DOHH2 (cell line): ENCODE results near the gene PLK2.

Experiments used
- H3F3A ChIP-seq: fragments of 200-600 bp; sonication (generic), shearing (Covaris generic); 2 replicates; pipeline ENCODE4 v1.6.0; 2016; ENCODE audit warnings: antibody characterized with exemption, mild to moderate bottlenecking; ENCODE audit not compliant: control insufficient read depth, insufficient read depth
- H3K27ac ChIP-seq: fragments of 200-600 bp; sonication (generic); 2 replicates; pipeline ENCODE4 v1.5.1; 2014; ENCODE audit warnings: low read depth, mild to moderate bottlenecking, low read length, moderate library complexity
- H3K27me3 ChIP-seq: fragments of 200-600 bp; sonication (generic); 2 replicates; pipeline ENCODE4 v1.6.1; 2014; ENCODE audit warnings: mild to moderate bottlenecking, low read length, mixed read lengths; ENCODE audit not compliant: control insufficient read depth
- H3K36me3 ChIP-seq: fragments of 200-600 bp; sonication (generic); 2 replicates; pipeline ENCODE4 v1.6.1; 2014; ENCODE audit warnings: mild to moderate bottlenecking, low read length, moderate library complexity, mixed read lengths; ENCODE audit not compliant: control insufficient read depth
- H3K4me1 ChIP-seq: fragments of 200-600 bp; sonication (generic); 2 replicates; pipeline ENCODE4 v1.6.1; 2014; ENCODE audit warnings: mild to moderate bottlenecking, low read length, mixed read lengths; ENCODE audit not compliant: control insufficient read depth
- H3K4me2 ChIP-seq: fragments of 200-600 bp; sonication (generic); 2 replicates; pipeline ENCODE4 v1.6.0; 2014; ENCODE audit warnings: mild to moderate bottlenecking, low read length, moderate library complexity
- H3K4me3 ChIP-seq: fragments of 200-600 bp; sonication (generic); 2 replicates; pipeline ENCODE4 v1.5.1; 2014; ENCODE audit warnings: mild to moderate bottlenecking, low read length, mixed read lengths
- H3K79me2 ChIP-seq: fragments of 200-600 bp; sonication (generic); 2 replicates; pipeline ENCODE4 v1.6.1; 2014; ENCODE audit warnings: mild to moderate bottlenecking, low read length, mixed read lengths; ENCODE audit not compliant: control insufficient read depth
- H3K9me2 ChIP-seq: fragments of 200-600 bp; sonication (generic); replicated peaks from 2 replicates; pipeline ENCODE4 v1.6.1; 2014; ENCODE audit warnings: mild to moderate bottlenecking, low read length, mixed read lengths; ENCODE audit not compliant: control insufficient read depth
- H3K9me3 ChIP-seq: fragments of 200-600 bp; sonication (generic); 2 replicates; pipeline ENCODE4 v1.6.1; 2014; ENCODE audit warnings: antibody characterized with exemption, low read length, mixed read lengths; ENCODE audit not compliant: control insufficient read depth, insufficient read depth
- H4K20me1 ChIP-seq: fragments of 200-600 bp; sonication (generic); 2 replicates; pipeline ENCODE4 v1.6.0; 2014; ENCODE audit warnings: low read depth, mild to moderate bottlenecking, antibody characterized with exemption, low read length, moderate library complexity; ENCODE audit not compliant: control insufficient read depth, insufficient read depth
- EZH2phosphoT487 ChIP-seq: fragments of 200-600 bp; sonication (generic); IDR thresholded peaks from 2 replicates; pipeline ENCODE4 v1.6.1; 2017; ENCODE audit warnings: borderline replicate concordance, mild to moderate bottlenecking, antibody characterized with exemption, low read length, moderate library complexity, mixed read lengths
- TF ChIP-seq, protein P1 (sequence below): fragments of 200-600 bp; sonication (generic); IDR thresholded peaks from one replicate; pipeline ENCODE4 v1.5.1; 2014; ENCODE audit warnings: antibody characterized with exemption, mild to moderate bottlenecking, low read depth, low read length; ENCODE audit not compliant: poor library complexity, severe bottlenecking

Gene PLK2

DNA sequence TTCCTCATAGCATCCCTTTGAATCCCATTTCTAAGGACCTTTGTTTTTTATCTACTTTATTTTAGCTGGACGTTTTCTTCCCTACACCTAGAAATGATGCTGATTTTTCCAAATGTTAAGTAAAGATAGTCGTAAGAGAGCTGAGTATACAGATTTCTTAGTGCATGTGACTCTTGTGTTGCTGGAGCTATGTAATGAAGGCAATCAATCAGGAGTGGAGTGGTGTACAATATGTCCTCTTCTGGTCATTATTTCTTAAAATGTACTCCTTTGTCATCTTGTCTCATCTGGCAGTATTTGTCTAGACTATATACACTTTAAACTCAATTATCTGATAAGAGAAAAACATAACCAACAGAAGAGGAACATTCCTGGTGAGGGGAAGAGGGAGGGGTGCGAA lies 44.9 kb upstream of the PLK2 start:
- Histone ChIP-seq H3K27me3 (peaks cover 24% of the 10 kb centered on the region), H3K4me2 (no peak overlapping the region), H3K79me2 (no peaks in the 10 kb centered on the region), H3K36me3 (no peaks in the 10 kb centered on the region), H3K27ac (no peak overlapping the region), H3K9me2 (no peaks in the 10 kb centered on the region), H4K20me1 (no peaks in the 10 kb centered on the region), H3K4me1 (peaks cover 32% of the 10 kb centered on the region), H3K9me3 (no peaks in the 10 kb centered on the region), H3K4me3 (no peak overlapping the region), H3F3A (peaks cover 5% of the 10 kb centered on the region; the same call in 1 of the 2 replicates)
- no peak for TF ChIP-seq EZH2phosphoT487
- TF ChIP-seq, protein P1, sequence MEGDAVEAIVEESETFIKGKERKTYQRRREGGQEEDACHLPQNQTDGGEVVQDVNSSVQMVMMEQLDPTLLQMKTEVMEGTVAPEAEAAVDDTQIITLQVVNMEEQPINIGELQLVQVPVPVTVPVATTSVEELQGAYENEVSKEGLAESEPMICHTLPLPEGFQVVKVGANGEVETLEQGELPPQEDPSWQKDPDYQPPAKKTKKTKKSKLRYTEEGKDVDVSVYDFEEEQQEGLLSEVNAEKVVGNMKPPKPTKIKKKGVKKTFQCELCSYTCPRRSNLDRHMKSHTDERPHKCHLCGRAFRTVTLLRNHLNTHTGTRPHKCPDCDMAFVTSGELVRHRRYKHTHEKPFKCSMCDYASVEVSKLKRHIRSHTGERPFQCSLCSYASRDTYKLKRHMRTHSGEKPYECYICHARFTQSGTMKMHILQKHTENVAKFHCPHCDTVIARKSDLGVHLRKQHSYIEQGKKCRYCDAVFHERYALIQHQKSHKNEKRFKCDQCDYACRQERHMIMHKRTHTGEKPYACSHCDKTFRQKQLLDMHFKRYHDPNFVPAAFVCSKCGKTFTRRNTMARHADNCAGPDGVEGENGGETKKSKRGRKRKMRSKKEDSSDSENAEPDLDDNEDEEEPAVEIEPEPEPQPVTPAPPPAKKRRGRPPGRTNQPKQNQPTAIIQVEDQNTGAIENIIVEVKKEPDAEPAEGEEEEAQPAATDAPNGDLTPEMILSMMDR = no peak

DNA sequence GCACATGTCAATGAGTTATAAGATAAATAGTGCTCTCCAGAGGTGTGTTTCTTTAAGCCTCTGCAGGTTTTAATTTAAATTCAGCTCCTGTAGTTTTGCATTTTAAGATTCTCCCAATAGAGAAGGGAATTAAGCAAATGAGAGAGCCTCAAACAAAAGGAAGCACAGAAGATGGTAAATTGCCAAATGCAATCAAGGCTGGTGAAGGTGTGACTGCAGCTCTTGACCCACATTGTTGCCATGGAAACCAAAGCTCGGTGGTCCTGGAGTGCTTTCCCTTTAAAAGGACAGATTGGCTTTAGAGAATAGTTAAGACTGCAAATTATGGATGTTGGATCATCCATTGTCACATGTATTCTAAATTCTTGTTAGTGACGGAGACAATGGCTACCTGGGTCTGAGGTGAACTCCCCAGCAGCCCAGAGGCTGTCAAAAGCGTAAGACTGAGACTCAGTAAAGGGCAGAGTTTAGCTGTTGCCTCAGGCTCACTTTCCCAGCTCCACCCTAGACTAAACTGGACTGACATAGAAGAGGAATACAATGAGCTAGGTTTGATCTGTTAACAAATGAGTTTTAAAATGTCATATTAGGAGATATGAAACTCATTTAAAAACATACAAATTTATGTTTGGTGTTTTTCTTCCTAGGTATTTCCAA lies 43.6 kb upstream of the PLK2 start:
- no peak for TF ChIP-seq EZH2phosphoT487
- TF ChIP-seq, protein P1 = no peak
- no peaks in the 10 kb centered on the region for H3K9me3 ChIP-seq
- H3K4me3 ChIP-seq = no peak overlapping the region
- peaks cover 5% of the 10 kb centered on the region; the same call in 1 of the 2 replicates for H3F3A ChIP-seq
- H4K20me1 ChIP-seq = no peaks in the 10 kb centered on the region
- H3K27me3 ChIP-seq = peaks cover 23% of the 10 kb centered on the region
- no peaks in the 10 kb centered on the region for H3K36me3 ChIP-seq
- no peak overlapping the region for H3K4me2 ChIP-seq
- H3K9me2 ChIP-seq = no peaks in the 10 kb centered on the region; the same call in 1 of the 2 replicates
- no peaks in the 10 kb centered on the region for H3K79me2 ChIP-seq
- H3K4me1 ChIP-seq = peaks cover 45% of the 10 kb centered on the region
- no peak overlapping the region for H3K27ac ChIP-seq

DNA sequence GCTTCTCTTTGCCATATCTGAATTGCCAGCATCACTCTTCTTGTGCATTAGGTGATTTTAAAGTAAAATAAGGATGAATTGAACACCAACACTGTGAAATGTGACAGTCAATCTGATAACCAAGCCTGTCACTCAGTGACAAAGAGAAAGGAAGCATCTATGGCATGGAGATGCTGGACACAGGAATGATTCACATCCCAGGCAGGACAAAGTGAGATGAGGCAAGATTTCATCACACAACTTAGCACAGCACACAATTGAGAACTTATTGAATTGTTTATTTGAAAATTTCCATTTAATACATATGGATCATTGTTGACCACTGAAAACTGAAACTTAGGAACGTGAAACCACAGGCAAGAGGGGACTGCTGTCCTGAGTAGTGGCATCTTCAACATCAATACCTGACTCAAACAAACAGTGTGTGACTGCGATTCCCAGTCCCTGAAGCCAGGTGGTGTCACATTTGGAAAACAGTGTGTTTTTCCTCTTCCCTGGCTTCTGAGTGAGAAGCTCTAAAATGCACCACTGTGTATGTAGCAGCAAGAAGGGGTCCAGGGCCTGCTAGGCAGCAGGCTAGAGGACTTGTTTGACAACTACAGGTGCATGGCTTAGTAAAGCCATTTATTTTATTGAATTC lies 42.0 kb upstream of the PLK2 start:
- peaks cover 5% of the 10 kb centered on the region; the same call in 1 of the 2 replicates for H3F3A ChIP-seq
- H3K27me3 ChIP-seq = peaks cover 11% of the 10 kb centered on the region
- peaks cover 46% of the 10 kb centered on the region for H3K4me1 ChIP-seq
- H3K27ac ChIP-seq = no peak overlapping the region
- no peaks in the 10 kb centered on the region for H3K79me2 ChIP-seq
- H3K9me3 ChIP-seq = no peaks in the 10 kb centered on the region
- TF ChIP-seq, protein P1 = no peak
- TF ChIP-seq EZH2phosphoT487 = no peak
- no peaks in the 10 kb centered on the region; the same call in 1 of the 2 replicates for H3K9me2 ChIP-seq
- H3K4me2 ChIP-seq = no peak overlapping the region
- no peak overlapping the region for H3K4me3 ChIP-seq
- no peaks in the 10 kb centered on the region for H3K36me3 ChIP-seq
- H4K20me1 ChIP-seq = no peaks in the 10 kb centered on the region
